EH (cell line): ENCODE data around the gene MUC5B.
A peak's percentile ranks its signal among the peaks of the same experiment; 100 is the strongest.
"Not testable (repeated sequence)": the region's sequence is repeated elsewhere in the genome, so short reads cannot be mapped to it uniquely, and the experiment has no call there.

Experiments used
- DNase-seq: peaks from one replicate; pipeline ENCODE4 v3.0.0-alpha.2; 2015; ENCODE audit warnings: low read depth

Gene MUC5B

DNA sequence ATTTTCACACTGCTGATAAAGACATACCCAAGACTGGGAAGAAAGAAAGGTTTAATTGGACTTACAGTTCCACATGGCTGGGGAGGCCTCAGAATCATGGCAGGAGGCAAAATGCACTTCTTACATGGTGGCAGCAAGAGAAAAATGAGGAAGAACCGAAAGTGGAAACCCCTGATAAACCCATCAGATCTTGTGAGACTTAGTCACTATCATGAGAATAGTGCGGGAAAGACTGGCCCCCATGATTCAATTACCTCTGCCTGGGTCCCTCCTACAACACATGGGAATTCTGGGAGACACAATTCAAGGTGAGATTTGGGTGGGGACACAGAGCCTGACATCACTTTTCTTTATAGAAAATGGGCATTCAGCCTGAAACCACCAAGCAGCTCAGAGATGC is 44.1 kb downstream of the MUC5B start:
- not testable (repeated sequence) for DNase-seq

DNA sequence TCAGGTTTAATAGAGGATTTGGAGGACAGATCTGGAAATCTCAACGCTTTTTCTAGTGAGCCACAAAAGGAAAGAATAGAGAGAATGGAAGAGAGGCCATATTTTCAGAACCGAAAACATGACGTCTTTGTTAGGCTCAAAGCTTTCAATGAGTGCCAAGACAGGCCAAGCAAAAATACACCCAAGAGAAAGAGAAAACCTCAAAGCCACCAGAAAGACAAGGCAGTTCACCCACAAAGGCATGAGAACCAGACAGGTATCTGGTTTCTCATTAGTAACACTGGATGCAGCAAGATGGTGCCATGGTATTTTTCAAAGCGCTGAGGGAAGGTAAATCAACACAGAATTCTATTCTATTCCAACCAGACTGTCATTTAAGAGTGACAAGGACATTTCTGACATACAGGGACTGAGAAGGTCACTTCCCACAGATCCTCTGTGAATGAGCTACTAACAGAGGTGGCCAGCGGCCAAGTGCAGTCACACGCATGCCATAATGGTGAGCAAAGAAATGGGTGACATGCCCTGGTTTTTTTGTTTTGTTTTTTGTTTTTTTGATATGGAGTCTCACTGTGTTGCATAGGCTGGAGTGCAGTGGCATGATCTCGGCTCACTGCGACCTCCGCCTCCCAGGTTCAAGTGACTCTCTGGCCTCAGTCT is 44.7 kb downstream of the MUC5B start:
- peak; percentile 41 for DNase-seq

DNA sequence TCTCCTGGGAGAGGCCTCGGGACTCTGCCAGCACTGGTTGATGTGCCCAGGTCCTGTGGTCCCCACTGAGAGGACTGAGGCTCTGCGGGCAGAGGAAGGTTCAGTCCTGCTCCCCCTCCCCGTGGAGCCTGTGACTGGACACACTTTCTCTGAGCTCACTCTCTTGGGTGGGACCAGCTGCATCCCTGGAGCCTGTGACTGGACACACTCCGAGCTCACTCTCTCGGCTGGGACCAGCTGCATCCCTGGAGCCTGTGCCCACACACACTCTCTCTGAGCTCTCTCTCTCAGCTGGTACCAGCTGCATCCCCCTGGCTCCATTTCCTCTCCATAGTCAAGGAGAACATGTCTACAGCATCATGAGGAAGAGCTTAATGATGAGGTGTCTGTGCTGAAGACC is 47.1 kb downstream of the MUC5B start:
- DNase-seq: no peak

DNA sequence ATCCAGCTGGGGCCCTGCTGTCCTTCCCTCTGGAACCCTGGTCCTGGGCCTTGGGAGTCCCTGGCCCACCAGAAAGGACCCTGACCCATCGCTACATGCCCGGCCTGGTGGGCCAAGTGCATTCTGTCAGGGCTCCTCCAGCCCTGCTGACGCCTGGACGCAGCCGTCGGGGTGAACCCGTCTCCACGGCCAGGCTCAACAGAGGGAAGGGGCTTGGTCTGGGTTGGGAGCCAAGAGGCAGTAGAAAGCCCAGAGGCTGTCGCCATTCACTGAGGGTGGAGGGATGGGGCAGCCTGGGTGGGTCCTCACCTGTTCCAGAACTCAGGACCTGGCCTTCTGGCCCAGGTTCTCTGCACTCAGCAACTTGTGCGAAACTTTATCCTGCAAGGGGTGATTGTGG is 47.6 kb downstream of the MUC5B start:
- no peak for DNase-seq

DNA sequence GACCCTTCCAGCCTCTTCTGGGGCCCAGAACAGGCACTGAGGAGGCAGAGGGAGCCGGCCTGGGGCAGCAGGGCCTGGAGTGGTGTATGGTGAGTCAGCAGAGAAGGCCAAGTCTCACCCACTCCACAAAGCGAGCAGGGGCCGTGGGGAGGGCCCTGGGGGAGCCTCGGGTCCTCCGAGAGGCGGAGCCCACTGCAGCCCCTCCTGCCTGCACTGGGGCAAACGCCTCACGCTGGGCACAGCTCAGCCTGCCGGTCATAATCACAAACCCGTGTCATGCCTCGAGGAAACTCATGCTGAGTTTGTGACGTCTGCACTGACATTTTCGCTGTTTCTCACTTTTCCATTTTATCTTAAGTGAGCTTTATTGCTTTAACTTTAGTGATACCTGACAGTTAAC is 48.1 kb downstream of the MUC5B start:
- DNase-seq: peak; percentile 23

DNA sequence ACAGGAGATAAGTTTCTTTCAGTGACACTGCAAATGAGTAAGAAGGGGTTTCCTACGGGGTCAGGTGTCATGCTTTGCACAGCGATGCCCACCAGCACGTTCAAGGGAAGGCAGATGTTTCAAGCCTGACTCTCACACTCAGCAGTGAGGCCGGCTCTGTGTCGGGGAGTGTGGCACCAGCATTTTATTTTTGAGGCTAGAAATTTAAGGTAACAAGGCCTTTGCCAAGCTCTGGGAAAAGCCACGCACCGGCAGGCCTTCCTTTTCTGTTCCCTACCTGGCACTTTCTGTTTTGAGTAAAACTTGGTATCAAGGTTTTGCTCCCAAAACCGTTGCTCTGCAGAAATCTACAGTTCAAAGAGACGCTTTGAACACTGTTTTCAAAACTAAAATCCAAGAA is 48.5 kb downstream of the MUC5B start:
- no peak for DNase-seq

DNA sequence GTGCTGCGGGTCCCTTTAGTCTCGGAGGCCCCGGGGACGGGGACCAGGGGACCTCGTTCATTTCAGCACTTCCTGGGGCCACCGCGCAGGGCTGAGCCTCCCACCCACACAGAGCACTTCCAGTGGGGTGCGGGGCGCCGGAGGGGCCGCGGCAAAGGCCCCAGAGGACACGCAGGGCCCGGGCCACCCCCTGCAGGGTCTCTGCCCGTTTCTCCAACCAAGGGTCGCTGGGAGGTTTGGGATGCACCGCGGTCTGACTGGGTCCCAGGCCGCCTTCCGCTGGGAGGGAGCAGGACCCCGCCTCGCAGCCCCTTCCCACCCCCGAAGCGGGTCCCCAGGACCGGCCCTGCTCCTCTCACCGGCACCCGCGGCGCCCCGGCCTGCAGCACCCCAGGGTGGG is 49.1 kb downstream of the MUC5B start:
- DNase-seq: no peak

DNA sequence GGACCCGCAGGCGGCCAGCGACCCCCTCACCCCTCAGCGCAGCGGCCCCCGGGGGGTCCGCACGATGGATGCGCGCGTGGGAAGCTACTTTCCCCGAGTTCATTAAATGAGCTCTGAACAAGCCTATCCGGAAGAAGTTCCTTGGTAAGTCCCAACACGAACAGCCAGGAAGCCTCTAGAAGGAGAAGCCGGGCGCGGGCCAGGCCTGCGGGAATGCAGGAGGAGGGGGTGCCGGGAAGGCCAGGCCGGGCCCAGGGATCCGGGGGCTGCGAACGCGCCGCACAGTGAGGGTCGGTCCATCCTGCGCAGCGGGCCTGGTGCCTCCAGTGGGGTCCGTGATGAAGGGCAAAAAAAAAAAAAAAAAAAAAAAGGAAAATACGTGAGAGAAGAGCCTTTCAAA is 49.7 kb downstream of the MUC5B start:
- DNase-seq: no peak

DNA sequence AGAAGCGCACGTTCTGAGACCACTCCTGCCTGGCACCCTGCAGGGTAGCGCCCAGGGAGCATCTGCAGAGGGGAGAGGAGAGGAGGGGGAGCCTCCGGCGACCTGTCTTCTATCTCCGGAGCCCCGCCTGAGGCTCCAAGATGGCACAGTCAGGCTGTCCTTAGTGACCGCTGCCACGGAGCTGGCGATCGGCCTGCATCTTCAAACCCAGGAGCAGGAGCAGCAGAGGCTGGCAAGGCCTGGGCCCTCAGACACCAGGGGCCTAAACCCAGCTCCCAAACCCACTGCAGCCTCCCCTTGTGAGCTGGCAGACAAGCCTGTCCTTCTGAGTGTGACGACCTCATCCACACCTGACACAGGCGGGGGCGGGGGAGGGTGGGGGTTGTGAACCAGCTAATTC is 51.6 kb downstream of the MUC5B start:
- DNase-seq: no peak

DNA sequence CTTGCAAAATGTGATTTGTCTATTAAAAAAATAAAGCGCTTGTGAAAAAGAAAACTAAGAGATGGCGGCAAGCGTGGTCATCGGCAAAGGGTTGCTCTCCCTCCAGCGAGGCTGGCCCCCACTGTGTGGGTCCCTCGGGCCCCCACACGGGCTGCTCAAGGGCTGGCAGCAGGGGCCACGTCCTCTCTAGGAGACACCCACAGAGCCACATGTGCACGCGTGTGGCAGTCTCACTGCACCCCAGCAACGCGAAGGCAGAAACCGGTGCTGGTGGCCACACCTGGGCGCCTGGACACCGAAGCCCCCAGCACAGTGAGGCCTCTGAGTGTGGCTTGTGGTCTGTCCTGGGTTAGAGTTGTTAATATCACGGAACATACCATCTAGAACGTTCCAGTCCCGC is 52.2 kb downstream of the MUC5B start:
- no peak for DNase-seq

DNA sequence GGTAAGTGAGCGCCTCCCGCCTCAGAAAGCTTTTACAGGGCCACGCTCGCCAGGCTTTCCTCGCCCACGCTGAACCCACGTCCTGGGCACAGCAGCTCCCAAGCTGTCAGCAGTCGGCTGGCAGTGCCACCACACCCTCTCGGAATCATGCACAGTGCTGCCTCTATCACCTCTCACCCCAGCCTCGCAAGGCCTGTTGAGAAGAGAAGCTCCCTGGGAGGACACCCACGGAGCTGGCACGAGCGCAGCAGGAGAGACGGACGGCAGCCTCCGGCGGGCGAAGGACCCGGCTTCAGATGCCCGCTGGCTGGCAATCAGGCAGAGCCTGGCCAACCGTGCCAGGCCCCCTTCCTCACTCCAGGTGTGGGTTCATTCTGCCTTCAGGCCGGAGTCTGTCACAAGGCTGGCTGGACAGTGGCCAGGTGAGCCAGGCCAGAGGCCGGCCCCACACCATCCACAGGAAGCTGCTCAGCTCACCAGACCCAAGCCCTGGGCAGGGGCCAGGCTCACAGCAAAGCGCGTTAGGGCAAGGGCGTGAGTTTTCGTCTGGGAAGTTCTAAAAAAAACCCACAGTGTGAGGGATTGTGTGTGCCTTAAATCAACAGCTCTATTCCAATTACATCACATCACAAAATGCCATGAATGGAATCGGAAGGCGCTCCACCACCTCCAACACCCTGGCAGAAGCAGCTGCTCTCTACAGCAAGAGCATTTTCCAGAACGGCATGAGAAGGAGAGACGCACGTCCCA is 53.4 kb downstream of the MUC5B start:
- DNase-seq: no peak

DNA sequence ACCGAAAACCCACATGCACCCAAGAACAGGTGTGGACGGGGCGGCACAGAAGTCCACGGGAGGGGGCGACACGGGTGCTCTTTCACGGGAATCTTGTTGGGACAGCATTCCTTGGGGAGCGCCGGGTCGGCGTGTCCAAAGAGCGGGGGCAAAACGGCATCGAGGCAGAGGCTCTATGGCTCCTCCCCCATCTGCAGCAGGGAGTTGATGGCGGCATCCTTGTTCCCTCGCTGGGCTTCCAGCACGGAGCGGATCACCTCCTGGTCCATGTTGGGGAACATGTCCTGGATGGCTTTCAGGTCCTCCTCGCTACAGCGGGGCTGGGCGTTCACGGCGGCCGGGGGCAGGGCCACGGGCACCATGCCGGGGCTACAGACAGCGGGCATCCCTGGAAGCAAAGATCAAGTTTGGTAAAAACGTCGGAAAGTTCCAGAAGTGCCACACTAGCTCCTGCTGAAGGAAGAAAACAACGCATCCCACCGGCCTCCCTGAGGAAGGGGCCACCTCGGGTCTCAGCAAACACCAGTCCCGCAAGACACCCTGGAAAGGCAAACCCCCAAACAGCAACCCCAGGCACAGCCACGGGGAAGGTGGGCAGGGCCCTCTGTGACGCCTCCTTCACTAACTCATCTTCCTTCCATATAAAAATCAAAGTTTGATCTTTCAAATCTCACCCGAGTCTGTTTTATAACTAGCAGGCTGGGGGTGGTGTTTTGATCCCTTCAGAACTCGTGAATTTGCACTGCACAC is 54.2 kb downstream of the MUC5B start:
- no peak for DNase-seq

DNA sequence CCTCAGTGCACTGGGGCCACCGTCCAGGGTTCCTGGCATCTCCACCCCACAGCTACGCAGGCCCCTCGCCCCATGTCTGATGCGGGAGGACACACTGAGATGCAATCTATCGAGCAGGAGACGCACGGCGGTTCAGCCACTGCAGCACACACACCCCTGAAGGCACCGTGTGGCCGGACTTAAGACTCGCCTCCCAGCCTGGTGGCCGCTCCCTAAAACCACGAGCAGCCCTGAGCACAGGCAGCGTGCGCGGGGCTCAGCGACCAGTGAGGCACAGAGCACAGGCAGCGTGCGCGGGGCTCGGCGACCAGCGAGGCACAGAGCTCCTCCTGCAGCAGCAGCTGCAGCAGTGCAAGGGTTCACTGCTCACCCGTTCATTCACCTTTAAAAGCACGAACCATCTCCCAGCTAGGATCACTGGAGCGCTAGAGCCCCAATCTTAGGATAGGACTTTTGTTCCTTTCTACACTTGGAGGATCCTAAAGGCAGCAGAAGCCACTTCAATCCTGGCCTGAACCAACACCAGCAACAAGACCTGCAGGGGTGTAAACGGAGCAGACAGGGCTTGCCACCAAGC is 55.2 kb downstream of the MUC5B start:
- no peak for DNase-seq

DNA sequence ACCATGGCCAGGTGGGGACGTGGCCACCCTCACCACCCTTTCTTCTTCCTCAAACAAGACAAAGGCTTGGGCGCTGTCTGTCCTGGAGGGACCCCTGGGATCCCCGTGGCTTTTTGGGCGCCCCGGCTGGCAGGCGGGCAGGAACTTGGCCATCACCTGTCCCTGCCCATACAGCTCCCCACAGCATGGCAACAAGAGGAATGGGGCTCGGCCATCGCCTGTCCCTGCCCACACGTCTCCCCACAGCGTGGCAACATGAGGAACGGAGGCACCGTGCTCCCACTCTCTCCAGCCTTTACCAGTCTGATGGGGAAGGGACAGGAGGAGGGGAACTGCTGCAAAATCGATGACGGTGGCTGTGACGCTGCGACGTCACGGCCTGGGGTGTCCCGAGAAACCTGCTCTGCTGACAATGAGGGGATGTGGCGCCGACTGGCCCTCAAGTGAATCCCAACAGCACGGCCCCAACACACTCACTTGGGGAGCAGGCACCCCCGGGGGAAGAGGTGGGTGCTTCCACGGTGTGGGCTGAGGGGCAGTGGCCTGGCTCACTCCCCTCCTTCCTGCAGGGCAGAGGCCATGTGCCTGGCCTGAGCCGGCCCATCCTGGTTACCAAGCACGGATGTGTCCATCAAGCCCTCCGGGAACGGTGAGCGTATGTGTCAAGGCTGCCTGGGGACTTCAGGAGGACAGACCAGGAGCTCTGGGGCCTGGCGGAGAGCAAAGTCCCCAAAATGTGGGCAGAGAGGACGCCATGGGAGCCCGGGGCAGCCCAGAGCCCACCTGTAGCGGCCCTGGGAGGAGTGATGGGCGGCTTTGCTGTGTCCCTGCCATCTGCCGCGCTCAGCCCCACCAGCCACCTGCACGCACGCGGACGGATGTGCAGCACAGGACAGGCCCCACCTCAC is 56.2 kb downstream of the MUC5B start:
- DNase-seq: no peak

DNA sequence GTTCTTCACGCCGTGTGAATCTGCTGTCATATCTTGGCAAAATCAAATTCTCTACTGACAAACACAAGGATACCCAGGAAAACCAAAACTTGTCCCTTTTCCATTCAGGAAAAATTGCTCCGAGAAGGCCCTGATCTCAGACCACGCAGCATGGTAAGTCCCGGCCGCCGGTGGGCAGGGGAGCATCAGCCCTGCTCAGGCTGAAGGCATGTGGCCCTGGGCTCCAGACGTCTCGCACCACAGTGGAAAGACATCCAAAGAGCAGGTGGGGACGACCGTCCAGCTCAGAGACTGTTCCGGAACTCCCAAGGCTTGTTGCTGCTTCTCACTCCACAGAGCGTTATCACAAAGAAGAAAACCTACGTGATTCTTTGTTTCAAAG is 56.8 kb downstream of the MUC5B start:
- DNase-seq: no peak

DNA sequence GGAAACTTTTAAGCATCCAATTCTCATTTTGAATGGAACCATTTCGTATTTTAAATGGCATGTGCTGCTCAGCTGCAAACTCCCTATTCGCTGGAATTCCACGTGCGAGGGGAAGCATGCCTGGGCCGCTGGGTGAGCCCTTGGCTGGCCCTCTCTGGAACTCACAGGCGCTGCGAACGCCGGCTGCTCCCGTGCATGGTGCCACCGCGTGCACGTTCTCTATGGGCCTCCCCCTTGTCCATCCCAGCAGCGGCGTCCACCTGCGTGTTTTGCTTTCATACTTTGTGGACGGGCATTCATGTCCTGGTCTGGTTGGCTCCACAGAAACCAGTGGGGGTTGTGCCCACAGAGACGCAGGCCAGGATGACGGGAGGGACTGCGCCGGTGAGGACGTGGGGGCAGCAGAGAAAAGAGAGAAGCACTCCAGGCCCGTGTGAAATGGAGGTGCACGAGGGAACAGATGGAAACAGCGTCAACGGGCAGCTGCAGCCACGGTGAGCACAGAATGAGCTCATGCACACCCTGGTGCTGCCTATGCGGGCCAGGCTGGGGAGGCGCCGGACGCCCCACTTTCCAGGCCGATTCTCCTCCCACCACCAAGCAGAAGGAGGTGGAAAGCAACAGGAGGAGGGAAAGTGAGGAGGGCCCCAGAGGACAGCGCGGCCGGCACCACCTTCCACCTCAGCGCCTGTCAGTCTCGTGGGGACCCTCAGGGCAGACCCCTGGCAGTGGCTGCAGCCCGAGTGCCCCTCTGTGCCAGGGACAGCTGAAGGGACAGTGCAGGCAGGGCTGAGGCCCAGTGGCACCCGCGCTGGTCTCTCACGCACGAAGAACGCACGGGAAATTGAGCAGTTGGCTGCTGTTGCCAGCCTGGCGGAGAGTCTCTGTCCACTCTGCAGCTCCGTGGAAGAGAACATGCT is 57.5 kb downstream of the MUC5B start:
- no peak for DNase-seq

DNA sequence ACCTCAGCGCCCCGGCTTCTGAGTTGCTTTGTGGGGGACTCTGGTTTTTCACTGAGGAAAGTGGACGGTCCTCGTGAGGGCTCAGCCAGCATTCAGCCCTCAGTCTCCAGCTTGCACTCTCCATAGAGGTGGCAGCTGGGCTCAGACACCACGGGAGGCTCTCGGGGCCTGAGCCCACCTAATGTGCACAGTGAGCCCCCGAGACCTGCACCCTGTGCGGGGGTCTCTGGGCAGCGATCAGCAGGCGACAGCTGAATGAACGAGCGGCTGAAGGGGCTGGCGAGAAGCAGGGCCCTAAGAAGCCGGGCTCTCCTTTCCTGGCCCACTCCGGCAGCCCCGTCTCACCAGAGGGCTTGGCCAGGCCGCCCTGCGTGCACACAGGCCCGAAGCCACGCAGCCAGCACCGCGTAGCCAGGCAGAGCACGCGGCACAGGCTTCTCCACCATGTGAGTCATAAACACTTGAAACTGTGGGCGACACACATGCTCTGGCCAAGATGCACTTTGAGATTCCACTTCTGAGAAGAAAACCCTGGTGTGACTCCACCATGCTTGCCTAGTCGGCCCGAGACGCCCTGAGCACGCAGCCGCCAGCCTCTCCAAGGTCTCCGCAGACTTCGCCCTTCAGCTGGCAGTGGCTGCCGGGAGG is 58.6 kb downstream of the MUC5B start:
- DNase-seq: peak; percentile 23

DNA sequence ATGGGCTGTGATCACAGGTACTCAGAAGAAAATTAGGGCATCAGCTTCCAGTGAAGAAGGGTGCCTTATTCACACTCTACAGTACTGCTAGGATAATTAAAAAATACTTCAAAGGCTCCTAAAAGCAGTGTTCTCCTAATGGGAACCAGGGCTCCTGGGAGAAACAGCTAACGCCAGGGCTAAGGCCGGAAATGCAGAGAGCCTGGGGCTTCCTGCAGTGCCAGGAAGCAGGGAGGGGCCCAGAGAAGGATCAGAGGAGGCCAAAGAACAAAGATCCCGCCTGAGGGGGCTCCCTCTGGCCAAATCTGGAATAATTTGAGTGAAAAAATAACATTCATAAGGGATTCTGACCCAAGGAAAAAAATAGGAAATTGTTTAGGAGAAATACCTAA is 59.1 kb downstream of the MUC5B start:
- DNase-seq: peak; percentile 19

DNA sequence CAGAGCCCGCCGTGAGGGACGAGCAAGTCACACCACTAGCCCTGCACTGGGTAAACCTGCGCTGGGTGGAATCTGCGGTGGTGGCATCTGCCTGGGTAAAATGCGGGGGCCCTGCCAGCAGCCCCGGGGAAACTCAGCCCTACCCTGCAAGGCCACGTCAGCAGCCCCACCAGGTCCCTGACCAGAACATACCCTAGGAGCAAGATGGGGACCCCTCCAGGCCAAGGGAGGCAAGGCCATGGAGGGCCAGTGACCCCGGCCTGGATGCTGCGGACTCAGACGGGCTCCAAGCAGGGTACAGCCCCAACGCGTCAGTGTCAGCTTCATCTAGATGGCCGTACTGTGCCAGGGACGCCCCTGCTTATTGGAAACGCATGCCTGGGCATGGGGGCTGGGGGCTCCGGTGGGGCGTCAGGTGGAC is 60.2 kb downstream of the MUC5B start:
- DNase-seq: no peak

DNA sequence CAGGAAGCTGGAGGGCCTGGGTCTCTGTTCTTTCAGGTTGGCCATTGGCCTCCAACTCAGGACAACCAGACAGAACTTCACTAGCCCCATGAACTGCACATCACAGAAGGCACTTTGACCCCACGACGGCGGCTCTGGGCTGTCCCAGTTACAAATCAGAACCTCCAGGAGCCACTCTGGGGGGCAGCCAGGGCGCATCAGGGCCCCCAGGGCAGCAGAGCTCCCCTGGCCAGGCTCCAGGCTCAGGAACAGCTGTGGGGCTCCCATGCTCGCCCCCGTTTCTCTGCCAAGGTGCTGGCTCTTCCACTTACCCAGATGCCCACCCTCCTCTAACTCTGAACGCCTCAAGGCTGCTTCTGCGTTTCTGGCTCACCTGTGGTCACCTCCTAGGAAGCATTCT is 61.0 kb downstream of the MUC5B start:
- no peak for DNase-seq
